AML-193 (cell line): Measurements from ENCODE around the gene DROSHA.
"Not testable (repeated sequence)": the region's sequence is repeated elsewhere in the genome, so short reads cannot be mapped to it uniquely, and the experiment has no call there.

Experiments
- DNase-seq, 2 experiments: peaks; one replicate each; lab custom pipeline; 2025; lab: John Stamatoyannopoulos, UW

DROSHA gene

DNA sequence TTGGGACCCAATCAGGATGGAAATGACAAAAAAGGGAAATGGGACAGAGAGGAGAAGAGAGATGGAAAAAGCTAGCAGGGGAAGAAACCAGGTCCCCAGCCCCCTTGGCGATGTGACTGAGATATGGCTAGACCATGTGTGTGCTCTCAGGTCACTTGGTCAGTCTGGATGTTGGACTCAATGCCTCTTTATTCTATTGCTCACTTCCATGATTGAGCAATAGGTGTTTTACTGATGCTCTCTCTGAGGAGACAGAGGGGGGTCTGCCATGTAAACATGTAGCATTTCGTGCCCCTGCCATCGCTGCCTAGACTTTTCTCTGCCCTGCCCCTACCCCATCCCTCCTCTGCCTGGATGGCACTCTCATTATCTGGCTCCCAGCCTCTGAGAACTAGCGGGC is 150.6 kb downstream of the DROSHA start:
- no peak for DNase-seq

DNA sequence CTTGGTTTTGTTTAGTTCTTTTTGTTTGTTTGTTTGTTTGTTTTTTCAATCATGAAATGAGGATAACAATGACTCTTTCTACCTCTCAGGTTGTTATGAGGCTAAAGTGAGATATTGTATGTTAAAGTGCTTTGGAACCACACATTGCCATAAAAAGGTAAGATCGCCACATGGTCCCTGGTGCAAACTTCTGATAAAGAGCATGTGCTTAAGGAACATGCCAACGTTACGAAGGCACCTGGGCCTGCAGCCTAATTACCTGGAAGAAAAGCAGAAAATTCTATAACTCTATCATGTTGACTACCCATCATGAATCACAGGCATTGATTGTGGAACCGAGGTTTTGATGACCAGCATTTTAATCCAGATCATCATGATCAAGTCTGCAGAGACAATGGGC is 151.8 kb downstream of the DROSHA start:
- DNase-seq: no peak

DNA sequence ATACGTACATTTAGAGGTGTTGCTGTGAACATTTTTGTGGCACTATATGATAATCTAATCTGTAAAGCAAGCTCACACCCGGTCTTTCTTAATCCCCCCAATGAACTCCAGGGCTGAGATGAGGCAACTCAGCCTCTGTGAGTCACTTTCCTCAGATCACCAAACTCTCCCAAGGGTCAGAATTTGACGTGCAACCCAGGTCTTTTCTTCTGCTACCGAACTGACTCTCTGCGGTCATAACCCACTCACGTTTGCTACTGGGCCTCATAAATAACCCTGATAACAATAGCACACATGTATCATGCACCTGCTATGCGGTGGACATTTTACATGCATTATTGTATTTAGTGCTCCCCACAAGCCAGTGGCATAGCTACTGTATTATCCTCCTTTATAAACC is 153.1 kb downstream of the DROSHA start:
- DNase-seq: no peak

DNA sequence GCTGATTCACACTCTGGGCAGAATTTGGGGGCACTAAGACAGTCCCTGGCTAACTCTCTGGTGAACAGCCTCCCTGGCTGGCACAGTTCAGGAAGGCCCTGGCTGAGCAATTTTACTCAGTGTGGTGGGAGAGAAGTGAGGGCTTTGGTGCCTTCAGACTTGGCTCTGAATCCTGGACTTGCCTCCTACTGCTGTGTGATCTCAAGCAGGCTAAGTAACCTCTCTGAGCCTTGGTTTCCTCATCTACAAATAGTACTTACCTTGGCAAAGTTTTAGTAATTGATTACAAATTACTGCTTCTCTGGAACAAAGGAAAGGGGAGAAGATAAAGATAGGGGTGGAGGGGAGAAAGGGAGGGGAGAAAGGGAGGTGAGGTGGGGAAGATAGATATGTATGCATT is 153.8 kb downstream of the DROSHA start:
- DNase-seq: no peak

DNA sequence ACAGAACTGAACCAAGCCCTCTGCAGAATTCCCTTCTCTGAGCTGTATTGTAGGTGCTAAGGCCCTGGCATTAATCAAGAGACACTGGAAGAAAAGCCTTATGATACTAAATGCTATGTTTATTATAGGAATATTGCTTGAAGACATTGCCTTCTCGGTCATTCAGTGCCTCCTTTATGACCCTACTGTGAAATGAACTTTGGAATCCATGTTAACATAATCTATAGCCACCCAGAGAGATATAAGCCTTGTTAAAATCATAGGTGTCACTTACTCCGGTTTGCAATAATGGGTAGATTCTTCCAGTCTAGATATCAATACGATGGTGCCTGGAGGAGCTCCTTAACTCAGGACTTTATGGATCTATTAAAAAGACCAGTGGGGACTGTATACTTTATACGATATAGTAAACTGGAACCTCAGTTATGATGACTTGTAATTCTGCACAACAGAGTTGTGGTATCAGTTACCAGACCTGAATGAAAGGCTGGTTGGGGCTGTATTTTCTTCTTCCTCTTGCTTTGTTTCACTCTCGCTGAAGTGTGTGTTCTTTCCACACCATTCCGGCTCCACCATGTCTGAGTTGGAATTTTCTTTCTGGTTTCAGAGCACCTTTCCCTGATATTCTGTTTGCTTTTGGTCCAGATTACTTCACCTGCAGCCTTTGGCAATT is 154.5 kb downstream of the DROSHA start:
- DNase-seq: no peak

- no peak for DNase-seq
Observed at GRCh38 chr5:31375999-31376720, 155.7 kb downstream of the DROSHA start.

GRCh38 chr5:31372124-31372523 is 159.8 kb downstream of the DROSHA start:
- no peak for DNase-seq

DNA sequence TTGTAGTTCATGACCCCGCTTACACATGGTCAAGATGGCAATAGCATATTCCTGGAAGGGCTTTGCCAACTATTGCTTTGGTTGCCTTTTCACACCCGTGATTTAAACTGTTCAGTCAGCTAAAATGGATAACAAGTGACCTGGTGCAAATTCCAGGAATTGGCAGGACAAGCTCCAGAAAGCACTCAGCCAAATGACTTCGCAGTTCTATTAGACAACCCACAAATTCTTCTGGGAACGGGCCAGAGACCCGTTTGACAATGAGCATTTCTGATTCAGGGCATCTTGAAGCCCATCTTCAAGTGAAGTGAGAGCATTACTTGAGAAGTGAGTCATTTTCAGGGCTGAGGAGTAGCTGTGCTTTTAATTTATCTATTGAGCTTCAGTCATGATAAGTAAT is 165.0 kb downstream of the DROSHA start:
- no peak for DNase-seq

DNA sequence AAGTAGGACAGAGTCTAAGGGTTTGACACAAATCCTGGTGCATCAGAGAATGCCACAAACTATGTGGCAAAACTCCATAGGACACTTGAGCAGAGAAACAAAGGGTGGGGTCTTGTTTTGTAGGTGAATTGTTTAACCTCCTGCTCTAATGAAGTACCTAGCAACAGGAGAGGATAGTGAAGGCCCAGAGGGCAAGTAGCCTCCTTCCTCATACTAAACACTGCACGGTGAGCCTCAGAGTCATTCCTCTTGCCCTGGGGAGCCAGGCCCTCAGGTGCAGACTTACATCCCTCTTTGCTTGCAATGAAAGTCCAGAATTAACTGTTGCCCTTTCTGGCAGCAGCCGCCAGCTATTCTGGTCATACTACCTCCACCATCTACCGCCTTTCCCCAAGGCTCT is 166.1 kb downstream of the DROSHA start:
- no peak for DNase-seq

- no peak for DNase-seq
Observed at GRCh38 chr5:31364881-31365636, 166.8 kb downstream of the DROSHA start.

DNA sequence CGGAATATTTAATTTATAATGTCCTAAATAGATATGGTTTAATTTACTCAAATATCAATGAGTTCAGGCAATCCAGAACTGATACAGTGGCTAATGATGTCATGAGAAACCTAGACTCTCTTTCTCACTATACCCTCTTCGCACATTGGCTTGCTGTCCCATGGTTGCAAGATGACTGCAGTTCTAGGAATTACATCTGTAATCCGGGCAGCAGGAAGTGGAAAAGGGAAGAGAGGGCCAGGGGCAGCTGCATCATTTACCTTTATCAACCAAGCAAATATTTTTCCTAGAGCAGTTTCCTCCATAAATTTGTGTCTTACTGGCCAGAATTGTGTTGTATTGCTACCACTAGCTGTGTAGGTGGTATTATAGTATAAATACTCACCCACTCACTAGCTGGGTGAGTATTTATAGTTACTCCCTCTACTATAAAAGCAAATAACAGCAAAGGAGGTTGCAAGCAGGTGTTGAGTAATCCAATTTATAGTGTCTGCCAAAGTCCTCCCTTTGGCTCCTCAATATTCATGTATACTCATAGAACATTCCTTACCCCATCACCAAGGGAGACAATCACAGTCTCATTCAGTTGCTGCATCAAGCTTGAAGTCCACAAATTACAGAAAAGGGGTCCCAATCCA is 168.8 kb downstream of the DROSHA start:
- no peak for DNase-seq

GRCh38 chr5:31362529-31362900 is 169.4 kb downstream of the DROSHA start:
- DNase-seq: no peak

DNA sequence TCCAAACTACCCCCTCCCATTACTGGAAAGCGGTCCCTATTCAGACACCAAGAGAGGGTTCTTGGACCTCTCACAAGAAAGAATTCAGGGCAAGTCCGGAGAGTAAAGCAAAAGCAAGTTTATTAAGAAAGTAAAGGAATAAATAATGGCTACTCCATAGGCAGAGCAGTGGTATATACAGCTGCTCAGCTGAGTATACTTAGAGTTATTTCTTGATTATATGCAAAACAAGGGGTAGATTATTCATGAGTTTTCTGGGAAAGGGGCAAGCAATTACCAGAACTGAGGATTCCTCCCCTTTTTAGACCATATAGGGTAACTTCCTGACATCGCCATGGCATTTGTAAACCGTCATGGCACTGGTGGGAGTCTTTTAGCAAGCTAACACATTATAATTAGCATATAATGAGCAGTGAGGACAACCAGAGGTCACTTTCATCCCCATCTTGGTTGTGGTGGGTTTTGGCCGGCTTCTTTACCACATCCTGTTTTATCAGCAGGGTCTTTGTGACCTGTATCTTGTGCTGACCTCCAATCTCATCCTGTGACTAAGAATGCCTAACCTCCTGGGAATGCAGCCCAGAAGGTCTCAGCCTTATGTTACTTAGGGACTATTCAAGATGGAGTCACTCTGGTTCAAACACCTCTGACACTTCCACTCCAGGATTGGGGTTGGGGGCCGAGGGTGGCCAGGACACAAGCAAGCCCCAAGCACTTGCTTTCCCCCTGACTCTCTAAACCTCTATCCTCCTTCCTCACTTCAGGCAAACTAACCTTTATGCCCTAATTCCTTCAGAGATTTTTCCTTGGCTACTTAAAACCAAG is 170.0 kb downstream of the DROSHA start:
- DNase-seq: not testable (repeated sequence)

GRCh38 chr5:31361234-31361633 is 170.7 kb downstream of the DROSHA start:
- no peak for DNase-seq

GRCh38 chr5:31359839-31360238 is 172.1 kb downstream of the DROSHA start:
- DNase-seq: no peak

GRCh38 chr5:31357038-31357437 is 174.9 kb downstream of the DROSHA start:
- no peak for DNase-seq

DNA sequence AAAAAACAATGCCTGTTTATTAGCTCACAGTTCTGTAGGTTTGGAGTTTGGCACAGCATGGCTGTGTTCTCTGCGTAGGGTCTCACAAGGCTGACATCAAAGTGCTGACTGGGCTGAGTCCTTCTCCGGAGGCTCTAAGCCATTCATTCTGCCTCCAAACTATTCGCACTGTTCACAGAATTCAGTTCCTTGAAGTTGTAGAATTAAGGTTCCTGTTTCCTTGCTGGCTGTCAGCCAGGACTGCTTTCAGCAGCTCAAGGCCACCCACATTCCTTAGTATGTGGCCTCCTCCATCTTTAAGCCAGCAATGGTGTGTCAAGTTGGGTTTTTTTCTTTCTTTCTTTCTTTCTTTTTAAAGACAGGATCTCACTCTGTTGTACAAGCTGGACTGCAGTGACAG is 176.6 kb downstream of the DROSHA start:
- DNase-seq: no peak
